Left ventricle myocardium inferior (tissue), 1 donor: ENCODE results near the gene ATOH7. TPM values are rescaled to one million over a fixed set of nuclear protein-coding genes. Genes with fewer than 3 reads are reported as not detected.

Experiments
- DNase-seq: peaks from one replicate; pipeline ENCODE4 v3.0.0-alpha.2; 2020
- H3K27ac ChIP-seq: fragments of 200-600 bp; replicated peaks from 2 replicates; pipeline ENCODE4 v1.8.0; 2021
- H3K27me3 ChIP-seq: fragments of 200-600 bp; 2 replicates; pipeline ENCODE4 v1.8.0; 2021; ENCODE audit warnings: low read depth
- H3K36me3 ChIP-seq: fragments of 200-600 bp; 2 replicates; pipeline ENCODE4 v1.8.0; 2021
- H3K4me1 ChIP-seq: fragments of 200-600 bp; 2 replicates; pipeline ENCODE4 v1.8.0; 2021
- H3K4me3 ChIP-seq: fragments of 200-600 bp; 2 replicates; pipeline ENCODE4 v1.8.0; 2021; ENCODE audit warnings: mild to moderate bottlenecking, moderate library complexity
- H3K9me3 ChIP-seq: fragments of 200-600 bp; replicated peaks from 2 replicates; pipeline ENCODE4 v1.8.0; 2021
- CTCF ChIP-seq: fragments of 200-600 bp; IDR thresholded peaks from 2 replicates; pipeline ENCODE4 v1.8.0; 2021; ENCODE audit warnings: antibody characterized with exemption, mild to moderate bottlenecking, borderline replicate concordance
- intact Hi-C: fragments of 100-400 bp; cut with micrococcal nuclease; formaldehyde crosslinking; loops from one replicate; pipeline ENCODE4 v1.11.0; 2022
- total RNA-seq: library from RNA; stranded (reverse); fragmentation: NEBNext Ultra II Directional; extraction: Animal tissue kit (Norgen Biotek cat#: 25700); gene quantifications from one replicate; pipeline ENCODE4 v1.2.1, GENCODE V29; 2021
- donor health status: DM: no; HTN: yes; CAD: no; lungs with severe emphysema.

The ATOH7 gene
- total RNA-seq, 1 donor from 2014 or later: not detected

GRCh38 chr10:68192113-68192512 is 39.8 kb downstream of the ATOH7 start:
- no peak for TF ChIP-seq CTCF
- no peak overlapping the region for H3K27ac ChIP-seq
- peaks cover 26% of the 10 kb centered on the region for H3K36me3 ChIP-seq
- no peaks in the 10 kb centered on the region for H3K27me3 ChIP-seq
- H3K4me3 ChIP-seq: no peak overlapping the region
- DNase-seq: no peak
- H3K9me3 ChIP-seq: no peaks in the 10 kb centered on the region
- peaks cover 8% of the 10 kb centered on the region for H3K4me1 ChIP-seq
- intact Hi-C loops: no loop called here

GRCh38 chr10:68188835-68189234 is 43.1 kb downstream of the ATOH7 start:
- Histone ChIP-seq H3K9me3 (no peaks in the 10 kb centered on the region), H3K36me3 (peaks cover 14% of the 10 kb centered on the region), H3K27me3 (no peaks in the 10 kb centered on the region), H3K4me1 (peaks cover 12% of the 10 kb centered on the region), H3K4me3 (no peak overlapping the region), H3K27ac (no peak overlapping the region)
- intact Hi-C loops: no loop called here
- no peak for TF ChIP-seq CTCF
- no peak for DNase-seq

GRCh38 chr10:68185085-68185484 is 46.8 kb downstream of the ATOH7 start:
- no peak for TF ChIP-seq CTCF
- H3K27me3 ChIP-seq: no peaks in the 10 kb centered on the region

GRCh38 chr10:68184546-68184945 is 47.4 kb downstream of the ATOH7 start:
- peaks cover 4% of the 10 kb centered on the region for H3K4me1 ChIP-seq
- H3K4me3 ChIP-seq: no peak overlapping the region
- H3K9me3 ChIP-seq: no peaks in the 10 kb centered on the region
- no peak for TF ChIP-seq CTCF
- no peaks in the 10 kb centered on the region for H3K27me3 ChIP-seq
- DNase-seq: no peak
- H3K36me3 ChIP-seq: peaks cover 8% of the 10 kb centered on the region
- intact Hi-C loops: no loop called here
- H3K27ac ChIP-seq: no peak overlapping the region

More at GRCh38 chr10:68185085-68185484, 46.8 kb downstream of the ATOH7 start:
- no peak overlapping the region for H3K4me3 ChIP-seq
- H3K27ac ChIP-seq: no peak overlapping the region
- intact Hi-C loops: no loop called here
- H3K4me1 ChIP-seq: peaks cover 4% of the 10 kb centered on the region
- no peaks in the 10 kb centered on the region for H3K9me3 ChIP-seq
- no peak for DNase-seq
- peaks cover 12% of the 10 kb centered on the region for H3K36me3 ChIP-seq

Other genes with a start within 250 kb of the ATOH7 start
- 31.9 TPM for gene HERC4, start 156.8 kb downstream of the ATOH7 start, total RNA-seq
- gene MYPN, start 122.6 kb downstream of the ATOH7 start, total RNA-seq: 124 TPM
- gene HNRNPH3, start 100.0 kb upstream of the ATOH7 start, total RNA-seq: 138 TPM
- gene PBLD, start 100.8 kb upstream of the ATOH7 start, total RNA-seq: 5.1 TPM
- 9.9 TPM for gene RUFY2, start 175.2 kb upstream of the ATOH7 start, total RNA-seq
- gene DNA2, start 239.9 kb upstream of the ATOH7 start, total RNA-seq: 2.1 TPM